Astrocyte (in vitro differentiated cells and primary cell): ENCODE measurements around the gene MN1. TPM values are rescaled to one million over a fixed set of nuclear protein-coding genes. Genes with fewer than 3 reads are reported as not detected.

ENCODE experiments used
- DNase-seq: peaks from one replicate; pipeline ENCODE4 v3.0.0-alpha.2; 2010; ENCODE audit warnings: low read depth
- FAIRE-seq: peaks from 2 replicates; lab custom pipeline; 2011; peaks lifted over from hg19 to GRCh38; lab: Jason Lieb, UNC
- H2AFZ ChIP-seq: 2 replicates; pipeline ENCODE4 v1.6.0; 2012; ENCODE audit warnings: low read depth, low read length, inconsistent platforms
- H3K27ac ChIP-seq: 2 replicates; pipeline ENCODE4 v1.5.1; 2011; ENCODE audit warnings: low read depth, low read length, inconsistent platforms
- H3K27me3 ChIP-seq: 2 replicates; pipeline ENCODE4 v1.6.0; 2011; ENCODE audit warnings: low read length, inconsistent platforms; ENCODE audit not compliant: insufficient read depth
- H3K36me3 ChIP-seq: 2 replicates; pipeline ENCODE4 v1.5.1; 2011; ENCODE audit warnings: low read length, inconsistent platforms; ENCODE audit not compliant: insufficient read depth
- H3K4me1 ChIP-seq: 2 replicates; pipeline ENCODE4 v1.5.1; 2011; ENCODE audit warnings: low read length, inconsistent platforms; ENCODE audit not compliant: insufficient read depth
- H3K4me2 ChIP-seq: 2 replicates; pipeline ENCODE4 v1.6.0; 2012; ENCODE audit warnings: low read length, inconsistent platforms
- H3K4me3 ChIP-seq: 2 replicates; pipeline ENCODE4 v1.5.1; 2011; ENCODE audit warnings: low read depth, mild to moderate bottlenecking, low read length, inconsistent platforms; ENCODE audit not compliant: insufficient read depth
- H3K79me2 ChIP-seq: 2 replicates; pipeline ENCODE4 v1.6.0; 2012; ENCODE audit warnings: mild to moderate bottlenecking, low read length, inconsistent platforms; ENCODE audit not compliant: insufficient read depth
- H3K9ac ChIP-seq: 2 replicates; pipeline ENCODE4 v1.6.0; 2012; ENCODE audit warnings: mild to moderate bottlenecking, low read length, inconsistent platforms
- H3K9me3 ChIP-seq: 2 replicates; pipeline ENCODE4 v1.5.1; 2012; ENCODE audit warnings: low read depth, mild to moderate bottlenecking, low read length, inconsistent platforms; ENCODE audit not compliant: insufficient read depth
- H4K20me1 ChIP-seq: 2 replicates; pipeline ENCODE4 v1.6.0; 2012; ENCODE audit warnings: low read length, inconsistent platforms; ENCODE audit not compliant: insufficient read depth
- H3K27ac Mint-ChIP-seq: one replicate; pipeline ENCODE4 v1.8.0; 2021; ENCODE audit warnings: mild to moderate bottlenecking, mixed read lengths; ENCODE audit not compliant: unreplicated experiment
- H3K27me3 Mint-ChIP-seq: one replicate; pipeline ENCODE4 v1.8.0; 2021; ENCODE audit warnings: low read depth, mixed read lengths; ENCODE audit not compliant: unreplicated experiment
- H3K36me3 Mint-ChIP-seq: one replicate; pipeline ENCODE4 v1.8.0; 2021; ENCODE audit warnings: low read depth, mixed read lengths; ENCODE audit not compliant: unreplicated experiment
- H3K4me1 Mint-ChIP-seq: one replicate; pipeline ENCODE4 v1.8.0; 2021; ENCODE audit warnings: low read depth, mixed read lengths; ENCODE audit not compliant: unreplicated experiment
- H3K4me3 Mint-ChIP-seq: one replicate; pipeline ENCODE4 v1.8.0; 2021; ENCODE audit warnings: mild to moderate bottlenecking, moderate library complexity, mixed read lengths; ENCODE audit not compliant: unreplicated experiment
- H3K9me3 Mint-ChIP-seq: one replicate; pipeline ENCODE4 v1.8.0; 2021; ENCODE audit warnings: mild to moderate bottlenecking, mixed read lengths; ENCODE audit not compliant: unreplicated experiment
- EZH2 ChIP-seq: IDR thresholded peaks from 2 replicates; pipeline ENCODE4 v1.6.1; 2012; ENCODE audit warnings: mild to moderate bottlenecking, low read length, inconsistent platforms; ENCODE audit not compliant: insufficient read depth
- total RNA-seq: library from RNA; stranded (reverse); gene quantifications from 2 replicates; pipeline ENCODE4 v1.2.1, GENCODE V29; 2021
- TF ChIP-seq, protein P1 (sequence below): IDR thresholded peaks from 2 replicates; pipeline ENCODE4 v1.5.1; 2011; ENCODE audit warnings: low read depth, mild to moderate bottlenecking, inconsistent platforms, low read length, moderate library complexity; ENCODE audit not compliant: insufficient read depth

Gene MN1
- total RNA-seq, 1 donor from 2014 or later, result 98.6 TPM

GRCh38 chr22:27732391-27732790 lies 69.2 kb downstream of the MN1 start:
- no peak overlapping the region for H3K27ac Mint-ChIP-seq
- no peaks in the 10 kb centered on the region for H3K36me3 ChIP-seq
- peaks cover 5% of the 10 kb centered on the region for H3K36me3 Mint-ChIP-seq
- H3K9ac ChIP-seq, result no peak overlapping the region
- H3K4me1 Mint-ChIP-seq, result peaks cover 3% of the 10 kb centered on the region
- H3K9me3 ChIP-seq, result no peaks in the 10 kb centered on the region
- DNase-seq (no peak), FAIRE-seq (no peak)
- no peak overlapping the region for H3K4me3 Mint-ChIP-seq
- H3K4me1 ChIP-seq, result peaks cover under 1% of the 10 kb centered on the region
- no peak overlapping the region for H3K4me3 ChIP-seq
- TF ChIP-seq EZH2, result no peak
- TF ChIP-seq, protein P1, sequence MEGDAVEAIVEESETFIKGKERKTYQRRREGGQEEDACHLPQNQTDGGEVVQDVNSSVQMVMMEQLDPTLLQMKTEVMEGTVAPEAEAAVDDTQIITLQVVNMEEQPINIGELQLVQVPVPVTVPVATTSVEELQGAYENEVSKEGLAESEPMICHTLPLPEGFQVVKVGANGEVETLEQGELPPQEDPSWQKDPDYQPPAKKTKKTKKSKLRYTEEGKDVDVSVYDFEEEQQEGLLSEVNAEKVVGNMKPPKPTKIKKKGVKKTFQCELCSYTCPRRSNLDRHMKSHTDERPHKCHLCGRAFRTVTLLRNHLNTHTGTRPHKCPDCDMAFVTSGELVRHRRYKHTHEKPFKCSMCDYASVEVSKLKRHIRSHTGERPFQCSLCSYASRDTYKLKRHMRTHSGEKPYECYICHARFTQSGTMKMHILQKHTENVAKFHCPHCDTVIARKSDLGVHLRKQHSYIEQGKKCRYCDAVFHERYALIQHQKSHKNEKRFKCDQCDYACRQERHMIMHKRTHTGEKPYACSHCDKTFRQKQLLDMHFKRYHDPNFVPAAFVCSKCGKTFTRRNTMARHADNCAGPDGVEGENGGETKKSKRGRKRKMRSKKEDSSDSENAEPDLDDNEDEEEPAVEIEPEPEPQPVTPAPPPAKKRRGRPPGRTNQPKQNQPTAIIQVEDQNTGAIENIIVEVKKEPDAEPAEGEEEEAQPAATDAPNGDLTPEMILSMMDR, result no peak
- H3K27me3 ChIP-seq, result peaks cover 2% of the 10 kb centered on the region
- H3K27me3 Mint-ChIP-seq, result peaks cover 9% of the 10 kb centered on the region
- no peaks in the 10 kb centered on the region for H4K20me1 ChIP-seq
- no peak overlapping the region for H2AFZ ChIP-seq
- H3K27ac ChIP-seq, result no peak overlapping the region
- H3K9me3 Mint-ChIP-seq, result peaks cover 2% of the 10 kb centered on the region
- H3K4me2 ChIP-seq, result no peak overlapping the region
- no peaks in the 10 kb centered on the region for H3K79me2 ChIP-seq

DNA sequence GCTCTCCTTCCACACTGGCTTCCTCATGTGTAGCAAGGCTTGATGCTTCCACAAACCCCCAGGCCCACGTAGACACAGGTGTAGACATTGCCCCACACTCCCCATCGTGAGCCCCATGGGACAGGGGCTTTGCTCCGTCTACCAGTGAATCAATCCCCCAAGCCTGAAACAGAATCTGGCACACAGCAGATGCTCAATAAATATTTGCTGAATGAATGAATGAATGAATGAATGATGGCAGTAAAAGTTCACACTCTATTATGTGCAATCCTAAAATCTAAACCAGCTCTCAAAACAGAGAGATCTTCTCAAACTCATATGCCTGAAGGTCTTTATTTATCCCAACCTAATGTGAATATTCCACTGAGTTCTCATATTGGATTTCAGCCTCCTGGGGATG lies 69.9 kb downstream of the MN1 start:
- Histone ChIP-seq H3K9ac (no peak overlapping the region), H3K4me3 (no peak overlapping the region), H3K27ac (no peak overlapping the region), H3K4me2 (no peak overlapping the region), H3K27me3 (peaks cover 2% of the 10 kb centered on the region), H3K4me1 (peaks cover 9% of the 10 kb centered on the region), H3K9me3 (no peaks in the 10 kb centered on the region), H3K79me2 (no peaks in the 10 kb centered on the region), H2AFZ (no peak overlapping the region), H3K36me3 (no peaks in the 10 kb centered on the region), H4K20me1 (no peaks in the 10 kb centered on the region)
- Mint-ChIP-seq H3K27me3 (peaks cover 7% of the 10 kb centered on the region), H3K36me3 (peaks cover 3% of the 10 kb centered on the region), H3K4me3 (no peak overlapping the region), H3K4me1 (peaks cover 8% of the 10 kb centered on the region), H3K9me3 (no peaks in the 10 kb centered on the region), H3K27ac (no peak overlapping the region)
- DNase-seq (no peak), FAIRE-seq (no peak)
- TF ChIP-seq, protein P1, result no peak
- TF ChIP-seq EZH2, result no peak

DNA sequence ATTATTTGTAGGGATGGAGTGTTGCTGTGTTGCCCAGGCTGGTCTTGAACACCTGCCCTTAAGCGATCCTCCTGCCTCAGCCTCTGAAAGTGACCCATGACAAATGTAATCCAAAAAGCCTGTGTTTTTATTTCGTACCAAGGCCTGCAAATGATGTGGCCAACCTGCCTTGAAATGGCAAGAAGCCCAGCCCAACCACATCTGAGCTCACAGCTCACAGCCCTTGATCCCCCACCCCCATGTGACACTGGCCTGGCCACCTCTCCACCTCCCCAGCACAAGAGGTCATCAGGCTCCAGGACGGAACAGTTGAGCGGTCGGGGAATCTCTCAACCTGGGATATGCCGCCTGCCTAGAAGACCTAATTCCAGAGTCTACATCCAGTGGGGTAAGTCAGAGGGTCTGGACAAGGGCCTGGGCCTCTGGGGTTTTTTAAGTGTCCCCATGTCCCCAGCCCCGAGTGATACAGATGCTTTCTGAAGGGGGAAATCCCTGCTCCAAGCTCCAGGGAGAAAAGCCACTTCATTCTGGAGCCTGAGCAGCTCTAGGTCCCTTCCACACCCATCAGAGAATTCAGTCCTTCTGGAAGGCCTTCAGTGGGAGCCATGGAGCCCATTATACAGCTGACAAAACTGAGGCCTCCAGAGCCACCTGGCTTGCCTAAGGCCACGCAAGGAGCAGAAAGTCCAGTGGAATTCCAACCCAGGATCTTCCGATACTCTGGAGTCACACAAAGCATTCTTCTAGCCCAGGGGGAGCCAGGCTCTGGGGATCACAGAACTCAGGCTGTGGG lies 70.7 kb downstream of the MN1 start:
- peaks cover 2% of the 10 kb centered on the region for H3K27me3 ChIP-seq
- H3K9me3 ChIP-seq, result no peaks in the 10 kb centered on the region
- no peak overlapping the region for H2AFZ ChIP-seq
- peaks cover 5% of the 10 kb centered on the region for H3K27me3 Mint-ChIP-seq
- H3K9ac ChIP-seq, result no peak overlapping the region
- H3K27ac Mint-ChIP-seq, result no peak overlapping the region
- H3K9me3 Mint-ChIP-seq, result no peaks in the 10 kb centered on the region
- H3K36me3 Mint-ChIP-seq, result peaks cover 3% of the 10 kb centered on the region
- no peak overlapping the region for H3K4me2 ChIP-seq
- no peaks in the 10 kb centered on the region for H4K20me1 ChIP-seq
- H3K27ac ChIP-seq, result no peak overlapping the region
- peaks cover 13% of the 10 kb centered on the region for H3K4me1 ChIP-seq
- DNase-seq (no peak), FAIRE-seq (no peak)
- no peaks in the 10 kb centered on the region for H3K36me3 ChIP-seq
- H3K4me3 ChIP-seq, result no peak overlapping the region
- peaks cover 13% of the 10 kb centered on the region for H3K4me1 Mint-ChIP-seq
- TF ChIP-seq EZH2, result no peak
- TF ChIP-seq, protein P1, result no peak
- H3K79me2 ChIP-seq, result no peaks in the 10 kb centered on the region
- H3K4me3 Mint-ChIP-seq, result no peak overlapping the region
